NCI-H2029 treated with DMSO at 0.1 percent for 48 hours (cell line): Measurements from ENCODE around the gene PTH2.
A peak's percentile ranks its signal among the peaks of the same experiment; 100 is the strongest.
"Not testable (repeated sequence)": the region's sequence is repeated elsewhere in the genome, so short reads cannot be mapped to it uniquely, and the experiment has no call there.

Experiments used
- DNase-seq: peaks from one replicate; lab custom pipeline; 2025; lab: John Stamatoyannopoulos, UW

PTH2 gene

GRCh38 chr19:49423071-49423984 lies at the start of gene PTH2:
PTH2 (minus strand) TSS chr19:49423441; CDS start chr19:49423339, 102 bp downstream.
- DNase-seq = no peak

- DNase-seq = no peak
Measured at GRCh38 chr19:49472936-49473335, 49.7 kb upstream of the PTH2 start.

- no peak for DNase-seq
Measured at GRCh38 chr19:49470615-49470978, 47.4 kb upstream of the PTH2 start.

- no peak for DNase-seq
Measured at GRCh38 chr19:49469828-49470614, 46.8 kb upstream of the PTH2 start.

- DNase-seq = no peak
Measured at GRCh38 chr19:49468746-49469447, 45.7 kb upstream of the PTH2 start.

- no peak for DNase-seq
Measured at GRCh38 chr19:49468199-49468598, 45.0 kb upstream of the PTH2 start.

GRCh38 chr19:49465371-49465770 lies 42.1 kb upstream of the PTH2 start:
- DNase-seq = no peak

- DNase-seq = no peak
Measured at GRCh38 chr19:49463960-49464740, 40.9 kb upstream of the PTH2 start.

GRCh38 chr19:49462492-49462891 lies 39.3 kb upstream of the PTH2 start:
- DNase-seq = no peak

GRCh38 chr19:49461656-49462055 lies 38.4 kb upstream of the PTH2 start:
- no peak for DNase-seq

- DNase-seq = not testable (repeated sequence)
Measured at GRCh38 chr19:49461130-49461529, 37.9 kb upstream of the PTH2 start.

- DNase-seq = no peak
Measured at GRCh38 chr19:49459388-49459787, 36.1 kb upstream of the PTH2 start.

- no peak for DNase-seq
Measured at GRCh38 chr19:49458567-49458903, 35.3 kb upstream of the PTH2 start.

- DNase-seq = no peak
Measured at GRCh38 chr19:49456326-49456725, 33.1 kb upstream of the PTH2 start.

- no peak for DNase-seq
Measured at GRCh38 chr19:49455773-49456172, 32.5 kb upstream of the PTH2 start.

GRCh38 chr19:49453757-49454240 lies 30.6 kb upstream of the PTH2 start:
- DNase-seq = no peak

- DNase-seq = peak; percentile 98
Measured at GRCh38 chr19:49453013-49453756, 29.9 kb upstream of the PTH2 start, which contains the start of gene ALDH16A1. ALDH16A1 (plus strand) TSS chr19:49453225; CDS start chr19:49453332, 107 bp downstream.

- peak; percentile 99 for DNase-seq
Measured at GRCh38 chr19:49451430-49452181, 28.4 kb upstream of the PTH2 start, which contains the start of gene PIH1D1. PIH1D1 (minus strand) TSS chr19:49451814; CDS start chr19:49451574, 240 bp downstream.

GRCh38 chr19:49450405-49450804 lies 27.2 kb upstream of the PTH2 start:
- DNase-seq = no peak

- no peak for DNase-seq
Measured at GRCh38 chr19:49448432-49448786, 25.2 kb upstream of the PTH2 start.
